SK-N-SH (cell line): ENCODE data around the gene SCN7A.

Experiments
- JUND ChIP-seq: IDR thresholded peaks from 2 replicates; pipeline ENCODE4 v1.4.0; 2012
- RCOR1 ChIP-seq: fragments of 150-350 bp; IDR thresholded peaks from 2 replicates; pipeline ENCODE4 v1.6.1; 2017; ENCODE audit warnings: antibody characterized with exemption, low read length
- TEAD4 ChIP-seq: IDR thresholded peaks from 2 replicates; pipeline ENCODE4 v1.4.0; 2012; ENCODE audit warnings: mild to moderate bottlenecking, borderline replicate concordance; ENCODE audit not compliant: insufficient read depth
- TF ChIP-seq, protein P1 (sequence below): IDR thresholded peaks from 2 replicates; pipeline ENCODE4 v1.6.1; 2012; ENCODE audit warnings: mild to moderate bottlenecking, low read depth, low read length, moderate library complexity
- TF ChIP-seq, protein P2 (sequence below): fragments of 200-600 bp; sonication (generic); IDR thresholded peaks from 2 replicates; pipeline ENCODE4 v1.6.1; 2017; ENCODE audit warnings: antibody characterized with exemption, mild to moderate bottlenecking, moderate library complexity

DNA sequence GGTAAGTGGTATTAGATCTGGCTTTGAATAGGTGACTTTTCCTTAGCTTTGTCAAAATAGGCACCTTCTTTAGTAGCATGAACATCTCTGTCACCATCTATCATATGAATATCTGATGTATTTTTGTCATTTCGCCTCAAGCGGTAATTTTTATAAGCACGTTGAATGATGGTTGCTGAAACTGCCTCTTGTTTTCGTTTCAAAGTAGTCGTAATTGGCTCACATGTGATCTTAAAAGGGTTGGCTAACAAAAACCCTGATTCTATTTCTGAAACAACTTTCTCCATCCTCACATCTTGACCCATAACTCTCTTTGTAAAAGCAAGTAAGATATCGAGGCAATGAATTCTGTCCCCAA is 88.5 kb downstream of the SCN7A start:
- TF ChIP-seq, protein P1, sequence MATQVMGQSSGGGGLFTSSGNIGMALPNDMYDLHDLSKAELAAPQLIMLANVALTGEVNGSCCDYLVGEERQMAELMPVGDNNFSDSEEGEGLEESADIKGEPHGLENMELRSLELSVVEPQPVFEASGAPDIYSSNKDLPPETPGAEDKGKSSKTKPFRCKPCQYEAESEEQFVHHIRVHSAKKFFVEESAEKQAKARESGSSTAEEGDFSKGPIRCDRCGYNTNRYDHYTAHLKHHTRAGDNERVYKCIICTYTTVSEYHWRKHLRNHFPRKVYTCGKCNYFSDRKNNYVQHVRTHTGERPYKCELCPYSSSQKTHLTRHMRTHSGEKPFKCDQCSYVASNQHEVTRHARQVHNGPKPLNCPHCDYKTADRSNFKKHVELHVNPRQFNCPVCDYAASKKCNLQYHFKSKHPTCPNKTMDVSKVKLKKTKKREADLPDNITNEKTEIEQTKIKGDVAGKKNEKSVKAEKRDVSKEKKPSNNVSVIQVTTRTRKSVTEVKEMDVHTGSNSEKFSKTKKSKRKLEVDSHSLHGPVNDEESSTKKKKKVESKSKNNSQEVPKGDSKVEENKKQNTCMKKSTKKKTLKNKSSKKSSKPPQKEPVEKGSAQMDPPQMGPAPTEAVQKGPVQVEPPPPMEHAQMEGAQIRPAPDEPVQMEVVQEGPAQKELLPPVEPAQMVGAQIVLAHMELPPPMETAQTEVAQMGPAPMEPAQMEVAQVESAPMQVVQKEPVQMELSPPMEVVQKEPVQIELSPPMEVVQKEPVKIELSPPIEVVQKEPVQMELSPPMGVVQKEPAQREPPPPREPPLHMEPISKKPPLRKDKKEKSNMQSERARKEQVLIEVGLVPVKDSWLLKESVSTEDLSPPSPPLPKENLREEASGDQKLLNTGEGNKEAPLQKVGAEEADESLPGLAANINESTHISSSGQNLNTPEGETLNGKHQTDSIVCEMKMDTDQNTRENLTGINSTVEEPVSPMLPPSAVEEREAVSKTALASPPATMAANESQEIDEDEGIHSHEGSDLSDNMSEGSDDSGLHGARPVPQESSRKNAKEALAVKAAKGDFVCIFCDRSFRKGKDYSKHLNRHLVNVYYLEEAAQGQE: no peak
- TF ChIP-seq RCOR1 (no peak), JUND (no peak), TEAD4 (no peak)
- TF ChIP-seq, protein P2, sequence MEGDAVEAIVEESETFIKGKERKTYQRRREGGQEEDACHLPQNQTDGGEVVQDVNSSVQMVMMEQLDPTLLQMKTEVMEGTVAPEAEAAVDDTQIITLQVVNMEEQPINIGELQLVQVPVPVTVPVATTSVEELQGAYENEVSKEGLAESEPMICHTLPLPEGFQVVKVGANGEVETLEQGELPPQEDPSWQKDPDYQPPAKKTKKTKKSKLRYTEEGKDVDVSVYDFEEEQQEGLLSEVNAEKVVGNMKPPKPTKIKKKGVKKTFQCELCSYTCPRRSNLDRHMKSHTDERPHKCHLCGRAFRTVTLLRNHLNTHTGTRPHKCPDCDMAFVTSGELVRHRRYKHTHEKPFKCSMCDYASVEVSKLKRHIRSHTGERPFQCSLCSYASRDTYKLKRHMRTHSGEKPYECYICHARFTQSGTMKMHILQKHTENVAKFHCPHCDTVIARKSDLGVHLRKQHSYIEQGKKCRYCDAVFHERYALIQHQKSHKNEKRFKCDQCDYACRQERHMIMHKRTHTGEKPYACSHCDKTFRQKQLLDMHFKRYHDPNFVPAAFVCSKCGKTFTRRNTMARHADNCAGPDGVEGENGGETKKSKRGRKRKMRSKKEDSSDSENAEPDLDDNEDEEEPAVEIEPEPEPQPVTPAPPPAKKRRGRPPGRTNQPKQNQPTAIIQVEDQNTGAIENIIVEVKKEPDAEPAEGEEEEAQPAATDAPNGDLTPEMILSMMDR: no peak
